Ovary (tissue), 3 donors: ENCODE measurements around the gene CXorf58.
"Not testable (repeated sequence)": the region's sequence is repeated elsewhere in the genome, so short reads cannot be mapped to it uniquely, and the experiment has no call there.

Experiments used
- CTCF ChIP-seq, 3 donors: fragments of 450-650 bp in 2 of 3; fragments of 200-600 bp in 1 of 3; IDR thresholded peaks; one replicate each; pipeline versions ENCODE4 v1.5.1 to v1.8.0; 2016 to 2022; ENCODE audit warnings: antibody characterized with exemption in 3 of 3, mild to moderate bottlenecking in 1 of 3
- POLR2A ChIP-seq: fragments of 450-650 bp; IDR thresholded peaks from one replicate; pipeline ENCODE4 v1.6.1; 2017; ENCODE audit warnings: antibody characterized with exemption, mild to moderate bottlenecking, moderate library complexity
- donor health status: DM: no; HTN: no; CAD: no.

GRCh38 chrX:23965630-23966029 is 57.8 kb downstream of the CXorf58 start:
- not testable (repeated sequence) for TF ChIP-seq POLR2A; CTCF (IDR thresholded peaks at IDR 0.05)
